Measurements from ENCODE around the gene MED13L.

MED13L gene

GRCh38 chr12:116060764-116061163 lies 216.7 kb downstream of the MED13L start:
- Histone ChIP-seq H3K4me1 (ENCODE audit: control insufficient read depth in 1 of 2, insufficient read depth in 1 of 2, low read depth in 1 of 2, low read length in 1 of 2) (peaks cover 7 to 17% of the 10 kb centered on the region in 2 experiments), H3K4me3 (ENCODE audit: low read depth in 1 of 2, low read length in 1 of 2) (peak overlapping the region in 1 of 2 experiments; percentile 3)
- TF ChIP-seq CTCF (IDR thresholded peaks at IDR 0.05), result no peak

GRCh38 chr12:116059904-116060303 lies 217.6 kb downstream of the MED13L start:
- Histone ChIP-seq H3K9me3 (no peaks in the 10 kb centered on the region), H3K27me3 (no peaks in the 10 kb centered on the region), H3K27ac (peak overlapping the region; percentile 75), H3K36me3 (no peaks in the 10 kb centered on the region), H3K4me1 (ENCODE audit: control insufficient read depth in 1 of 2, insufficient read depth in 1 of 2, low read depth in 1 of 2, low read length in 1 of 2) (peaks cover 7 to 17% of the 10 kb centered on the region in 2 experiments), H3K4me3 (ENCODE audit: low read depth in 1 of 2, low read length in 1 of 2) (no peak overlapping the region)
- TF ChIP-seq CTCF (IDR thresholded peaks at IDR 0.05), result no peak

More at GRCh38 chr12:116060764-116061163, 216.7 kb downstream of the MED13L start:
- Histone ChIP-seq H3K9me3 (no peaks in the 10 kb centered on the region), H3K36me3 (no peaks in the 10 kb centered on the region), H3K27ac (peak overlapping the region; percentile 75), H3K27me3 (no peaks in the 10 kb centered on the region)

GRCh38 chr12:116058574-116058973 lies 218.9 kb downstream of the MED13L start:
- no peaks in the 10 kb centered on the region for H3K9me3 ChIP-seq
- no peak for TF ChIP-seq CTCF (IDR thresholded peaks at IDR 0.05)
- no peaks in the 10 kb centered on the region for H3K36me3 ChIP-seq
- peaks cover 11 to 26% of the 10 kb centered on the region in 2 experiments for H3K4me1 ChIP-seq (ENCODE audit: control insufficient read depth in 1 of 2, insufficient read depth in 1 of 2, low read depth in 1 of 2, low read length in 1 of 2)
- peak overlapping the region; percentile 20 for H3K27ac ChIP-seq
- H3K27me3 ChIP-seq, result no peaks in the 10 kb centered on the region
- H3K4me3 ChIP-seq (ENCODE audit: low read depth in 1 of 2, low read length in 1 of 2), result no peak overlapping the region

- H3K4me1 ChIP-seq (ENCODE audit: control insufficient read depth in 1 of 2, insufficient read depth in 1 of 2, low read depth in 1 of 2, low read length in 1 of 2), result peaks cover 13 to 31% of the 10 kb centered on the region in 2 experiments
- no peaks in the 10 kb centered on the region for H3K9me3 ChIP-seq
- no peaks in the 10 kb centered on the region for H3K36me3 ChIP-seq
- no peak for TF ChIP-seq CTCF (IDR thresholded peaks at IDR 0.05)
- no peak overlapping the region for H3K4me3 ChIP-seq (ENCODE audit: low read depth in 1 of 2, low read length in 1 of 2)
- H3K27me3 ChIP-seq, result no peaks in the 10 kb centered on the region
- H3K27ac ChIP-seq, result peak overlapping the region; percentile 20
Measured at GRCh38 chr12:116057356-116057755, 220.1 kb downstream of the MED13L start.

GRCh38 chr12:116055895-116056607 lies 221.4 kb downstream of the MED13L start:
- H3K4me1 ChIP-seq (ENCODE audit: control insufficient read depth in 1 of 2, insufficient read depth in 1 of 2, low read depth in 1 of 2, low read length in 1 of 2), result peaks cover 13 to 25% of the 10 kb centered on the region in 2 experiments
- H3K36me3 ChIP-seq, result no peaks in the 10 kb centered on the region
- TF ChIP-seq CTCF (IDR thresholded peaks at IDR 0.05), result no peak
- no peak overlapping the region for H3K4me3 ChIP-seq (ENCODE audit: low read depth in 1 of 2, low read length in 1 of 2)
- H3K27me3 ChIP-seq, result no peaks in the 10 kb centered on the region
- H3K9me3 ChIP-seq, result no peaks in the 10 kb centered on the region
- no peak overlapping the region for H3K27ac ChIP-seq
